Keratinocyte (primary cell): Measurements from ENCODE around the gene ASH1L. TPM values are rescaled to one million over a fixed set of nuclear protein-coding genes. Genes with fewer than 3 reads are reported as not detected.

Experiments
- DNase-seq: peaks from one replicate; pipeline ENCODE4 v3.0.0-alpha.2; 2011; ENCODE audit warnings: low read depth, missing footprints, low spot score
- FAIRE-seq: peaks from 2 replicates; lab custom pipeline; 2011; peaks lifted over from hg19 to GRCh38; lab: Jason Lieb, UNC
- H2AFZ ChIP-seq: 2 replicates; pipeline ENCODE4 v1.6.0; 2012; ENCODE audit warnings: low read length, control low read depth, inconsistent platforms; ENCODE audit not compliant: control insufficient read depth
- H3K27ac ChIP-seq: 2 replicates; pipeline ENCODE4 v1.5.1; 2011; ENCODE audit warnings: low read length; ENCODE audit not compliant: control insufficient read depth, insufficient read depth
- H3K27me3 ChIP-seq: 3 replicates; pipeline ENCODE4 v1.6.0; 2011; ENCODE audit warnings: low read length; ENCODE audit not compliant: control insufficient read depth, insufficient read depth; ENCODE audit errors: extremely low read depth
- H3K36me3 ChIP-seq, 2 experiments: 2 replicates in 1 of 2; 3 replicates in 1 of 2; pipeline ENCODE4 v1.5.1; 2011; ENCODE audit warnings: low read length in 2 of 2, mild to moderate bottlenecking in 1 of 2; ENCODE audit not compliant: control insufficient read depth in 2 of 2, insufficient read depth in 2 of 2; ENCODE audit errors: extremely low read depth in 1 of 2
- H3K4me1 ChIP-seq: 3 replicates; pipeline ENCODE4 v1.5.1; 2011; ENCODE audit warnings: low read length; ENCODE audit not compliant: control insufficient read depth, insufficient read depth; ENCODE audit errors: extremely low read depth
- H3K4me2 ChIP-seq: 3 replicates; pipeline ENCODE4 v1.6.0; 2011; ENCODE audit warnings: low read depth, low read length; ENCODE audit not compliant: control insufficient read depth, insufficient read depth; ENCODE audit errors: extremely low read depth
- H3K4me3 ChIP-seq, 3 experiments: fragments of 200-600 bp in 1 of 3; sonication (generic) in 1 of 3; 2 replicates in 2 of 3; 3 replicates in 1 of 3; pipeline ENCODE4 v1.5.1; 2011 to 2016; ENCODE audit warnings: low read length in 3 of 3, mild to moderate bottlenecking in 3 of 3, control low read depth in 2 of 3, inconsistent platforms in 1 of 3, low read depth in 1 of 3, mixed read lengths in 1 of 3, mixed run types in 1 of 3, moderate library complexity in 1 of 3; ENCODE audit not compliant: control insufficient read depth in 2 of 3, insufficient read depth in 2 of 3; ENCODE audit errors: extremely low read depth in 1 of 3
- H3K79me2 ChIP-seq: 2 replicates; pipeline ENCODE4 v1.6.0; 2012; ENCODE audit warnings: low read length; ENCODE audit not compliant: control insufficient read depth, insufficient read depth
- H3K9ac ChIP-seq: 3 replicates; pipeline ENCODE4 v1.6.0; 2011; ENCODE audit warnings: low read length; ENCODE audit not compliant: control insufficient read depth, insufficient read depth; ENCODE audit errors: extremely low read depth
- H3K9me1 ChIP-seq: 3 replicates; pipeline ENCODE4 v1.6.0; 2011; ENCODE audit warnings: low read length; ENCODE audit not compliant: control insufficient read depth, insufficient read depth; ENCODE audit errors: extremely low read depth
- H3K9me3 ChIP-seq: 2 replicates; pipeline ENCODE4 v1.5.1; 2012; ENCODE audit warnings: low read depth, low read length; ENCODE audit not compliant: control insufficient read depth
- H4K20me1 ChIP-seq: 3 replicates; pipeline ENCODE4 v1.6.0; 2011; ENCODE audit warnings: low read length; ENCODE audit not compliant: control insufficient read depth, insufficient read depth; ENCODE audit errors: extremely low read depth
- CTCF ChIP-seq, 3 experiments: IDR thresholded peaks in 1 of 3; conservative IDR thresholded peaks in 1 of 3; optimal IDR thresholded peaks in 1 of 3; 2 replicates in 2 of 3; 3 replicates in 1 of 3; pipeline versions ENCODE3 to v1.5.1; 2011; ENCODE audit warnings: low read length in 3 of 3, mild to moderate bottlenecking in 3 of 3, moderate library complexity in 2 of 3, control low read depth in 1 of 3, inconsistent platforms in 1 of 3; ENCODE audit not compliant: insufficient read depth in 2 of 3; ENCODE audit errors: extremely low read depth in 1 of 3
- EZH2 ChIP-seq: IDR thresholded peaks from one replicate; pipeline ENCODE4 v1.6.1; 2012; ENCODE audit warnings: inconsistent platforms, mild to moderate bottlenecking, low read length, moderate library complexity
- dilution Hi-C: fragments of 300-500 bp; cut with MboI; formaldehyde crosslinking; loops from one replicate; pipeline ENCODE4 v1.7.0; 2020; ENCODE audit warnings: low sequenced_read_pairs; ENCODE audit not compliant: extremely low pct_ligation_motif_present
- polyA plus RNA-seq, 5 experiments: library from polyadenylated mRNA; depleted of rRNA in 3 of 5; stranded (reverse) in 3 of 5; stranded (forward) in 1 of 5; unstranded in 1 of 5; fragments of >200 nt; gene quantifications; 1 replicate in 1 of 5; 2 replicates in 3 of 5; 3 replicates in 1 of 5; pipeline versions ENCODE4 v1.2.1 to v1.2.3, GENCODE V29; 2011 to 2012; ENCODE audit warnings: missing spikeins in 2 of 5, low read depth in 1 of 5, low replicate concordance in 1 of 5

Gene ASH1L
- polyA plus RNA-seq, 1 donor (not counting 4 experiments of a cell fraction or from before 2014, with no cell fraction given), result 13.8 TPM

- no peak for FAIRE-seq
- no peaks in the 10 kb centered on the region for H4K20me1 ChIP-seq
Measured at GRCh38 chr1:155339515-155340097, 223.0 kb downstream of the ASH1L start.

GRCh38 chr1:155334962-155335361, 227.6 kb downstream of the ASH1L start:
- no peak for TF ChIP-seq CTCF (optimal IDR thresholded peaks at IDR 0.05 in 1 of 3, IDR thresholded peaks at IDR 0.05 in 1 of 3, conservative IDR thresholded peaks at IDR 0.05 in 1 of 3; ENCODE audit: extremely low read depth in 1 of 3, insufficient read depth in 2 of 3, low read length in 3 of 3)
- TF ChIP-seq EZH2, result no peak
- DNase-seq, result no peak
- dilution Hi-C loops, result no loop called here
- no peak for FAIRE-seq
- no peaks in the 10 kb centered on the region for H3K79me2 ChIP-seq
- H2AFZ ChIP-seq, result no peak overlapping the region
- H4K20me1 ChIP-seq, result no peaks in the 10 kb centered on the region
- H3K4me2 ChIP-seq, result no peak overlapping the region
- no peaks in the 10 kb centered on the region for H3K9me1 ChIP-seq
- H3K4me1 ChIP-seq, result no peaks in the 10 kb centered on the region
- no peaks in the 10 kb centered on the region for H3K27me3 ChIP-seq
- no peaks in the 10 kb centered on the region for H3K9me3 ChIP-seq
- no peak overlapping the region for H3K9ac ChIP-seq
- no peak overlapping the region for H3K4me3 ChIP-seq
- no peak overlapping the region for H3K27ac ChIP-seq
- H3K36me3 ChIP-seq, result peaks cover 23% of the 10 kb centered on the region in 2 experiments

More at GRCh38 chr1:155339515-155340097, 223.0 kb downstream of the ASH1L start:
- H3K79me2 ChIP-seq, result no peaks in the 10 kb centered on the region
- H3K4me1 ChIP-seq, result no peaks in the 10 kb centered on the region
- no peak overlapping the region for H3K27ac ChIP-seq
- no peak overlapping the region for H2AFZ ChIP-seq
- no peaks in the 10 kb centered on the region for H3K9me3 ChIP-seq
- no peak overlapping the region for H3K9ac ChIP-seq
- no peak overlapping the region for H3K4me2 ChIP-seq
- no peak for DNase-seq
- H3K9me1 ChIP-seq, result no peaks in the 10 kb centered on the region
- H3K4me3 ChIP-seq, result no peak overlapping the region
- no peak for TF ChIP-seq CTCF (optimal IDR thresholded peaks at IDR 0.05 in 1 of 3, IDR thresholded peaks at IDR 0.05 in 1 of 3, conservative IDR thresholded peaks at IDR 0.05 in 1 of 3; ENCODE audit: extremely low read depth in 1 of 3, insufficient read depth in 2 of 3, low read length in 3 of 3)
- H3K27me3 ChIP-seq, result no peaks in the 10 kb centered on the region
- H3K36me3 ChIP-seq, result peaks cover 27 to 35% of the 10 kb centered on the region in 2 experiments
- dilution Hi-C loops, result no loop called here
